Activated CD8-positive, alpha-beta memory T cell treated with anti-CD3 and anti-CD28 coated beads, Interleukin-2, amount 50 U/mL, for 24 hours (primary cell): ENCODE results near the gene UNK.

ENCODE experiments used
- DNase-seq: peaks from one replicate; pipeline ENCODE4 v3.0.0-alpha.2; 2020; ENCODE audit errors: extremely low read depth

The UNK gene

GRCh38 chr17:75873587-75874322 is 89.1 kb downstream of the UNK start:
- no peak for DNase-seq

GRCh38 chr17:75874323-75875181 is 89.9 kb downstream of the UNK start:
- no peak for DNase-seq
